Measurements from ENCODE around the gene ZSCAN16. TPM values are rescaled to one million over a fixed set of nuclear protein-coding genes. Genes with fewer than 3 reads are reported as not detected.

ZSCAN16 gene
- total and polyA plus RNA-seq, 9 of the 15 experiments (the other 6 are each of a cell fraction or from before 2014, with no cell fraction given): 0.08 TPM; not detected in 8

GRCh38 chr6:28165563-28165962 is 41.2 kb downstream of the ZSCAN16 start:
- BruUV-seq (replicated peaks): no TSS peak
- ChIA-PET CTCF (ENCODE audit: low intra/inter-chr PET ratio) (no interaction called here), POLR2A (no interaction called here)
- Histone ChIP-seq H3K79me2 (ENCODE audit: control insufficient read depth, insufficient read depth, low read length) (no peaks in the 10 kb centered on the region), H3K4me3 (no peak overlapping the region), H3K4me1 (replicated peaks in 1 of 2; ENCODE audit: control insufficient read depth in 2 of 2, insufficient read depth in 2 of 2, low read length in 2 of 2) (peaks cover 5 to 8% of the 10 kb centered on the region in 2 experiments), H3K9me1 (ENCODE audit: control insufficient read depth, insufficient read depth, low read length) (no peaks in the 10 kb centered on the region), H3K9ac (ENCODE audit: insufficient read depth in 1 of 2, low read depth in 2 of 2, low read length in 2 of 2) (no peak overlapping the region), H3K36me3 (ENCODE audit: control insufficient read depth, insufficient read depth, low read length) (peaks cover 6% of the 10 kb centered on the region; the same call in 1 of the 3 replicates), H3K4me2 (ENCODE audit: insufficient read depth, low read length) (no peak overlapping the region), H2AFZ (ENCODE audit: low read depth, low read length) (no peak overlapping the region), H3K27me3 (ENCODE audit: control insufficient read depth in 2 of 2, insufficient read depth in 2 of 2, low read length in 2 of 2) (no peaks in the 10 kb centered on the region), H4K20me1 (replicated peaks; ENCODE audit: control insufficient read depth, insufficient read depth, low read length) (no peaks in the 10 kb centered on the region), H3K27ac (ENCODE audit: extremely low read depth, low read depth, low read length) (no peak overlapping the region), H3K9me3 (replicated peaks; ENCODE audit: control insufficient read depth, insufficient read depth, low read depth, low read length) (no peaks in the 10 kb centered on the region)
- intact Hi-C loops (cut with micrococcal nuclease): no loop called here
- FAIRE-seq (no peak), ATAC-seq (no peak), DNase-seq (ENCODE audit: extremely low read depth in 1 of 4, low spot score in 3 of 4) (no peak)
- in situ Hi-C loops (cut with MboI): no loop called here
- 14% methylated on average over 1 of the region's 1 CpG for WGBS (ENCODE audit: insufficient coverage, low coverage, missing lambda C conversion rate)
- TF ChIP-seq, protein P1, sequence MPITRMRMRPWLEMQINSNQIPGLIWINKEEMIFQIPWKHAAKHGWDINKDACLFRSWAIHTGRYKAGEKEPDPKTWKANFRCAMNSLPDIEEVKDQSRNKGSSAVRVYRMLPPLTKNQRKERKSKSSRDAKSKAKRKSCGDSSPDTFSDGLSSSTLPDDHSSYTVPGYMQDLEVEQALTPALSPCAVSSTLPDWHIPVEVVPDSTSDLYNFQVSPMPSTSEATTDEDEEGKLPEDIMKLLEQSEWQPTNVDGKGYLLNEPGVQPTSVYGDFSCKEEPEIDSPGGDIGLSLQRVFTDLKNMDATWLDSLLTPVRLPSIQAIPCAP (CRISPR knock-in tag; IDR thresholded peaks at IDR 0.05; ENCODE audit: borderline replicate concordance): no peak
- TF ChIP-seq ESRRA (IDR thresholded peaks at IDR 0.05; ENCODE audit: borderline replicate concordance, low read depth): no peak
- peak; percentile 84 for TF ChIP-seq MYNN (IDR thresholded peaks at IDR 0.05)
- no peak for TF ChIP-seq MYNN (CRISPR knock-in tag; IDR thresholded peaks at IDR 0.05)
- TF ChIP-seq RFX1 (IDR thresholded peaks at IDR 0.05): peak; percentile 63

- intact Hi-C loops (cut with micrococcal nuclease): no loop called here
- H3K9ac ChIP-seq (ENCODE audit: insufficient read depth in 1 of 2, low read depth in 2 of 2, low read length in 2 of 2): no peak overlapping the region
- no peaks in the 10 kb centered on the region for H3K9me1 ChIP-seq (ENCODE audit: control insufficient read depth, insufficient read depth, low read length)
- H3K9me3 ChIP-seq (replicated peaks; ENCODE audit: control insufficient read depth, insufficient read depth, low read depth, low read length): no peaks in the 10 kb centered on the region
- H3K4me1 ChIP-seq (replicated peaks in 1 of 2; ENCODE audit: control insufficient read depth in 2 of 2, insufficient read depth in 2 of 2, low read length in 2 of 2): peaks cover 0 to 8% of the 10 kb centered on the region in 2 experiments; a peak in 3 of 5 replicates
- no peak overlapping the region for H2AFZ ChIP-seq (ENCODE audit: low read depth, low read length)
- no peak overlapping the region for H3K27ac ChIP-seq (ENCODE audit: extremely low read depth, low read depth, low read length)
- no peak for DNase-seq (ENCODE audit: extremely low read depth in 1 of 4, low spot score in 3 of 4)
- POLR2A ChIA-PET: interaction anchor here (1.3 kb wide), 1 partner anchor 9 kb away, joined by 3 read pairs; no protein-coding TSS in a partner anchor
- no peak for ATAC-seq
- no peaks in the 10 kb centered on the region for H4K20me1 ChIP-seq (replicated peaks; ENCODE audit: control insufficient read depth, insufficient read depth, low read length)
- H3K4me2 ChIP-seq (ENCODE audit: insufficient read depth, low read length): no peak overlapping the region
- H3K36me3 ChIP-seq (ENCODE audit: control insufficient read depth, insufficient read depth, low read length): peaks cover 6% of the 10 kb centered on the region; the same call in 1 of the 3 replicates
- no peaks in the 10 kb centered on the region for H3K79me2 ChIP-seq (ENCODE audit: control insufficient read depth, insufficient read depth, low read length)
- FAIRE-seq: no peak
- in situ Hi-C loops (cut with MboI): no loop called here
- no TSS peak for BruUV-seq (replicated peaks)
- no peak overlapping the region for H3K4me3 ChIP-seq
- H3K27me3 ChIP-seq (ENCODE audit: control insufficient read depth in 2 of 2, insufficient read depth in 2 of 2, low read length in 2 of 2): no peaks in the 10 kb centered on the region
- CTCF ChIA-PET (ENCODE audit: low intra/inter-chr PET ratio): no interaction called here
- 47% methylated on average over 4 of the region's 4 CpGs for WGBS (ENCODE audit: insufficient coverage, low coverage, missing lambda C conversion rate)
- no peak for TF ChIP-seq CUX1 (CRISPR knock-in tag; IDR thresholded peaks at IDR 0.05)
- TF ChIP-seq ETV6 (IDR thresholded peaks at IDR 0.05; ENCODE audit: borderline replicate concordance in 1 of 2, low read depth in 2 of 2, low read length in 1 of 2): no peak
- TF ChIP-seq ETV6 (CRISPR knock-in tag; IDR thresholded peaks at IDR 0.05; ENCODE audit: borderline replicate concordance): no peak
- TF ChIP-seq MEIS2 (IDR thresholded peaks at IDR 0.05; ENCODE audit: partially characterized antibody): peak; percentile 30
- TF ChIP-seq ZNF324 (CRISPR knock-in tag; IDR thresholded peaks at IDR 0.05): no peak
- no peak for TF ChIP-seq ELF2 (CRISPR knock-in tag; IDR thresholded peaks at IDR 0.05)
- no peak for TF ChIP-seq U2AF1 (optimal IDR thresholded peaks at IDR 0.05; ENCODE audit: low read depth, low read length)
These were observed 42.7 kb downstream of the ZSCAN16 start for GRCh38 chr6:28167068-28167467.
